ENCODE data around the gene PTPRJ.

DNA sequence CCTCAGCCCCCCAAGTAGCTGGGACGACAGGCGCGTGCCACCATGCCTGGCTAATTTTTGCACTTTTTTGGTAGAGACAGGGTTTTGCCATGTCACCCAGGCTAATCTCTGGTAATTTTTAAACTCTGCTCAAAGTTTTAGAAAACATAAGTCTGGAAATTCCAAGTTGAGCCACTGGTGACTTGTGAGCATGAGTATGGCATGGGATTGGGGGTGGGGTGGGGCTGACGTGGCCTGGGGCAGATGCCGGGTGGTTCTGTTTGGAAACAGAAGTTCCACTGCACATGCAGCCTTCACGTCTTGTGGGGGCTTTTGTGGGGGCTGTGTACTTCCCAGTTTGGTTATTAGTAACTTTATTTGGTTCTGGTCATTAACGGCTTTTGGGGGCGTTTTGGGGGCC is 67.3 kb downstream of the PTPRJ start:
- TF ChIP-seq, protein P1, sequence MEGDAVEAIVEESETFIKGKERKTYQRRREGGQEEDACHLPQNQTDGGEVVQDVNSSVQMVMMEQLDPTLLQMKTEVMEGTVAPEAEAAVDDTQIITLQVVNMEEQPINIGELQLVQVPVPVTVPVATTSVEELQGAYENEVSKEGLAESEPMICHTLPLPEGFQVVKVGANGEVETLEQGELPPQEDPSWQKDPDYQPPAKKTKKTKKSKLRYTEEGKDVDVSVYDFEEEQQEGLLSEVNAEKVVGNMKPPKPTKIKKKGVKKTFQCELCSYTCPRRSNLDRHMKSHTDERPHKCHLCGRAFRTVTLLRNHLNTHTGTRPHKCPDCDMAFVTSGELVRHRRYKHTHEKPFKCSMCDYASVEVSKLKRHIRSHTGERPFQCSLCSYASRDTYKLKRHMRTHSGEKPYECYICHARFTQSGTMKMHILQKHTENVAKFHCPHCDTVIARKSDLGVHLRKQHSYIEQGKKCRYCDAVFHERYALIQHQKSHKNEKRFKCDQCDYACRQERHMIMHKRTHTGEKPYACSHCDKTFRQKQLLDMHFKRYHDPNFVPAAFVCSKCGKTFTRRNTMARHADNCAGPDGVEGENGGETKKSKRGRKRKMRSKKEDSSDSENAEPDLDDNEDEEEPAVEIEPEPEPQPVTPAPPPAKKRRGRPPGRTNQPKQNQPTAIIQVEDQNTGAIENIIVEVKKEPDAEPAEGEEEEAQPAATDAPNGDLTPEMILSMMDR (optimal IDR thresholded peaks at IDR 0.05 in 1 of 3, IDR thresholded peaks at IDR 0.05 in 1 of 3, conservative IDR thresholded peaks at IDR 0.05 in 1 of 3; ENCODE audit: extremely low read depth in 1 of 3, insufficient read depth in 2 of 3, low read length in 3 of 3): no peak
- no peak for TF ChIP-seq EZH2 (IDR thresholded peaks at IDR 0.05; ENCODE audit: low read length)
